NCI-H128 (cell line): ENCODE measurements around the gene SOCS7.
A peak's percentile ranks its signal among the peaks of the same experiment; 100 is the strongest.

ENCODE experiments used
- DNase-seq: peaks from one replicate; lab custom pipeline; 2025; ENCODE audit not compliant: unreplicated experiment; lab: John Stamatoyannopoulos, UW

The SOCS7 gene

GRCh38 chr17:38361694-38362465, 10.2 kb downstream of the SOCS7 start:
- no peak for DNase-seq

GRCh38 chr17:38363016-38363415, 11.4 kb downstream of the SOCS7 start:
- DNase-seq: no peak

GRCh38 chr17:38364741-38365140, 13.1 kb downstream of the SOCS7 start:
- DNase-seq: no peak

- DNase-seq: no peak
Measured at GRCh38 chr17:38369124-38369886, 17.7 kb downstream of the SOCS7 start.

- DNase-seq: no peak
Measured at GRCh38 chr17:38379448-38379847, 27.8 kb downstream of the SOCS7 start.

- DNase-seq: no peak
Measured at GRCh38 chr17:38395090-38395489, 43.4 kb downstream of the SOCS7 start.

GRCh38 chr17:38397227-38397626, 45.6 kb downstream of the SOCS7 start:
- DNase-seq: no peak

GRCh38 chr17:38400286-38400685, 48.6 kb downstream of the SOCS7 start:
- DNase-seq: no peak

- no peak for DNase-seq
Measured at GRCh38 chr17:38401459-38401858, 49.8 kb downstream of the SOCS7 start.

- DNase-seq: no peak
Measured at GRCh38 chr17:38402897-38403296, 51.3 kb downstream of the SOCS7 start.

- DNase-seq: no peak
Measured at GRCh38 chr17:38403491-38403890, 51.8 kb downstream of the SOCS7 start.

- no peak for DNase-seq
Measured at GRCh38 chr17:38404174-38404943, 52.7 kb downstream of the SOCS7 start.

- DNase-seq: no peak
Measured at GRCh38 chr17:38405654-38406053, 54.0 kb downstream of the SOCS7 start.

- no peak for DNase-seq
Measured at GRCh38 chr17:38410201-38410600, 58.6 kb downstream of the SOCS7 start.

- DNase-seq: peak; percentile 33
Measured at GRCh38 chr17:38415250-38416194, 63.9 kb downstream of the SOCS7 start.

- no peak for DNase-seq
Measured at GRCh38 chr17:38416840-38417209, 65.2 kb downstream of the SOCS7 start.

GRCh38 chr17:38417210-38417951, 65.7 kb downstream of the SOCS7 start:
- no peak for DNase-seq

GRCh38 chr17:38418062-38418692, 66.5 kb downstream of the SOCS7 start:
- DNase-seq: no peak

- DNase-seq: no peak
Measured at GRCh38 chr17:38418693-38419507, 67.3 kb downstream of the SOCS7 start.
